H1 (cell line): ENCODE data around the gene SP7. TPM values are rescaled to one million over a fixed set of nuclear protein-coding genes. Genes with fewer than 3 reads are reported as not detected.

ENCODE experiments used
- CTCF ChIA-PET: fragments of 300-600 bp; sonication (Branson Sonifier 250); formaldehyde crosslinking; loops from one replicate; lab custom pipeline; 2021; ENCODE audit not compliant: partially characterized antibody; lab: Charles Lee
- POLR2A ChIA-PET: fragments of 300-600 bp; sonication (Branson Sonifier 250); formaldehyde crosslinking; loops from one replicate; lab custom pipeline; 2021; ENCODE audit warnings: inconsistent platforms; ENCODE audit not compliant: partially characterized antibody; lab: Charles Lee
- DNase-seq, 2 experiments: peaks; one replicate each; pipeline versions ENCODE4 v3.0.0 to v3.0.0-alpha.2; 2010 to 2022; ENCODE audit warnings: low spot score in 2 of 2, low read depth in 1 of 2, mixed read lengths in 1 of 2
- FAIRE-seq: peaks from 2 replicates; lab custom pipeline; 2011; peaks lifted over from hg19 to GRCh38; lab: Jason Lieb, UNC
- H2AFZ ChIP-seq: 2 replicates; pipeline ENCODE4 v1.8.1; 2012; ENCODE audit warnings: low read length, inconsistent platforms
- H2AK5ac ChIP-seq: 2 replicates; pipeline ENCODE4 v1.6.1; 2013; ENCODE audit warnings: low read depth, low read length
- H2BK120ac ChIP-seq: replicated peaks from 2 replicates; pipeline ENCODE3; 2013; ENCODE audit warnings: low read depth, low read length, inconsistent platforms
- H2BK12ac ChIP-seq: 2 replicates; pipeline ENCODE4 v1.6.1; 2013; ENCODE audit warnings: low read depth, low read length
- H2BK15ac ChIP-seq: 2 replicates; pipeline ENCODE4 v1.6.1; 2013; ENCODE audit warnings: low read length
- H2BK20ac ChIP-seq: 2 replicates; pipeline ENCODE4 v1.6.1; 2013; ENCODE audit warnings: low read length
- H2BK5ac ChIP-seq: 2 replicates; pipeline ENCODE4 v1.6.1; 2013; ENCODE audit warnings: low read depth, low read length
- H3K14ac ChIP-seq: 2 replicates; pipeline ENCODE4 v1.6.1; 2013; ENCODE audit warnings: inconsistent platforms; ENCODE audit not compliant: insufficient read length
- H3K18ac ChIP-seq: 2 replicates; pipeline ENCODE4 v1.6.1; 2013; ENCODE audit warnings: low read length; ENCODE audit errors: extremely low read depth
- H3K23ac ChIP-seq: 2 replicates; pipeline ENCODE4 v1.6.1; 2013; ENCODE audit warnings: inconsistent platforms; ENCODE audit not compliant: insufficient read length
- H3K23me2 ChIP-seq: 2 replicates; pipeline ENCODE4 v1.6.1; 2013; ENCODE audit warnings: low read depth, low read length
- H3K27ac ChIP-seq: 2 replicates; pipeline ENCODE4 v1.6.1; 2011; ENCODE audit warnings: low read depth, low read length, inconsistent platforms
- H3K27me3 ChIP-seq, 4 experiments: replicated peaks in 1 of 4; 1 replicate in 1 of 4; 2 replicates in 3 of 4; pipeline versions ENCODE4 v1.6.1 to v1.8.1; 2011 to 2013; ENCODE audit warnings: low read length in 3 of 4, mild to moderate bottlenecking in 3 of 4, inconsistent platforms in 2 of 4, mixed read lengths in 2 of 4, moderate library complexity in 1 of 4; ENCODE audit not compliant: control insufficient read depth in 3 of 4, insufficient read depth in 3 of 4; ENCODE audit errors: extremely low read depth in 1 of 4
- H3K36me3 ChIP-seq, 4 experiments: 2 replicates each; pipeline versions ENCODE4 v1.6.1 to v1.8.1; 2011 to 2013; ENCODE audit warnings: mild to moderate bottlenecking in 4 of 4, low read length in 3 of 4, moderate library complexity in 2 of 4, control low read depth in 1 of 4, inconsistent platforms in 1 of 4; ENCODE audit not compliant: insufficient read depth in 4 of 4, control insufficient read depth in 2 of 4
- H3K4ac ChIP-seq: replicated peaks from 2 replicates; pipeline ENCODE3; 2013; ENCODE audit warnings: low read length, low read depth, mixed read lengths, inconsistent platforms; ENCODE audit not compliant: insufficient read length
- H3K4me1 ChIP-seq, 4 experiments: replicated peaks in 1 of 4; 1 replicate in 1 of 4; 2 replicates in 3 of 4; pipeline versions ENCODE4 v1.6.1 to v1.8.1; 2011 to 2013; ENCODE audit warnings: low read length in 3 of 4, inconsistent platforms in 2 of 4, mixed read lengths in 1 of 4; ENCODE audit not compliant: insufficient read depth in 4 of 4, control insufficient read depth in 3 of 4
- H3K4me2 ChIP-seq, 2 experiments: 2 replicates each; pipeline versions ENCODE4 v1.6.1 to v1.8.1; 2011 to 2013; ENCODE audit warnings: low read depth in 2 of 2, low read length in 2 of 2, control low read depth in 1 of 2, inconsistent platforms in 1 of 2, mild to moderate bottlenecking in 1 of 2; ENCODE audit not compliant: insufficient read depth in 1 of 2
- H3K4me3 ChIP-seq, 4 experiments: fragments of 200-600, 300-600 bp in 1 of 4; sonication (generic), shearing (Covaris generic), sonication (Bioruptor Twin) in 1 of 4; 2 replicates each; pipeline versions ENCODE4 v1.5.1 to v1.8.1; 2011 to 2016; ENCODE audit warnings: low read length in 4 of 4, low read depth in 3 of 4, control low read depth in 2 of 4, inconsistent platforms in 2 of 4, mild to moderate bottlenecking in 2 of 4, mixed read lengths in 1 of 4, moderate library complexity in 1 of 4; ENCODE audit not compliant: insufficient read depth in 2 of 4; ENCODE audit errors: extremely low read depth in 1 of 4
- H3K56ac ChIP-seq: replicated peaks from 2 replicates; pipeline ENCODE3; 2013; ENCODE audit warnings: low read depth, mild to moderate bottlenecking, mixed read lengths, low read length, inconsistent platforms; ENCODE audit not compliant: insufficient read length
- H3K79me1 ChIP-seq: 2 replicates; pipeline ENCODE4 v1.6.1; 2013; ENCODE audit warnings: low read depth, low read length, control low read depth
- H3K79me2 ChIP-seq, 2 experiments: 2 replicates each; pipeline versions ENCODE4 v1.6.1 to v1.8.1; 2012 to 2013; ENCODE audit warnings: low read length in 2 of 2, mild to moderate bottlenecking in 2 of 2, inconsistent platforms in 1 of 2; ENCODE audit not compliant: insufficient read depth in 2 of 2, control insufficient read depth in 1 of 2
- H3K9ac ChIP-seq, 4 experiments: replicated peaks in 1 of 4; 1 replicate in 1 of 4; 2 replicates in 3 of 4; pipeline versions ENCODE4 v1.6.1 to v1.8.1; 2011 to 2013; ENCODE audit warnings: low read depth in 3 of 4, low read length in 3 of 4, control low read depth in 2 of 4, mild to moderate bottlenecking in 2 of 4, moderate library complexity in 2 of 4, inconsistent platforms in 1 of 4; ENCODE audit errors: extremely low read depth in 1 of 4
- H3K9me3 ChIP-seq, 2 experiments: 2 replicates each; pipeline versions ENCODE4 v1.6.1 to v1.8.1; 2012 to 2013; ENCODE audit warnings: mild to moderate bottlenecking in 2 of 2, moderate library complexity in 2 of 2, control low read depth in 1 of 2, inconsistent platforms in 1 of 2, low read depth in 1 of 2, low read length in 1 of 2, mixed read lengths in 1 of 2; ENCODE audit not compliant: insufficient read depth in 2 of 2
- H4K20me1 ChIP-seq, 2 experiments: replicated peaks in 1 of 2; 2 replicates each; pipeline versions ENCODE3 to v1.8.1; 2011 to 2013; ENCODE audit warnings: inconsistent platforms in 2 of 2, low read length in 2 of 2, mild to moderate bottlenecking in 1 of 2; ENCODE audit not compliant: insufficient read depth in 2 of 2, control insufficient read depth in 1 of 2
- H4K5ac ChIP-seq: 2 replicates; pipeline ENCODE4 v1.6.1; 2013; ENCODE audit warnings: low read length, low read depth, mixed read lengths, inconsistent platforms; ENCODE audit not compliant: insufficient read length
- H4K8ac ChIP-seq: 2 replicates; pipeline ENCODE4 v1.8.0; 2013; ENCODE audit warnings: mild to moderate bottlenecking, moderate library complexity, low read length, inconsistent platforms; ENCODE audit not compliant: insufficient read depth; ENCODE audit errors: extremely low read depth
- H4K91ac ChIP-seq: replicated peaks from 2 replicates; pipeline ENCODE3; 2013; ENCODE audit warnings: low read length, mixed read lengths, inconsistent platforms; ENCODE audit not compliant: insufficient read length
- BACH1 ChIP-seq: IDR thresholded peaks from 2 replicates; pipeline ENCODE4 v1.6.1; 2012; ENCODE audit warnings: low read length, improper control_type of control experiment
- CBX8 ChIP-seq: fragments of 300-800, 300-1000 bp; sonication (generic); IDR thresholded peaks from 2 replicates; pipeline ENCODE4 v1.7.1; 2016; ENCODE audit warnings: low read depth, low read length, borderline replicate concordance
- CHD2 ChIP-seq: IDR thresholded peaks from 2 replicates; pipeline ENCODE4 v1.6.1; 2012; ENCODE audit warnings: low read length, improper control_type of control experiment
- JUN ChIP-seq: IDR thresholded peaks from 2 replicates; pipeline ENCODE4 v1.6.1; 2011; ENCODE audit warnings: low read depth, mild to moderate bottlenecking, improper control_type of control experiment, low read length
- KDM1A ChIP-seq: fragments of 200-600, 300-600 bp; sonication (generic); IDR thresholded peaks from 2 replicates; pipeline ENCODE4 v1.7.1; 2016; ENCODE audit warnings: mild to moderate bottlenecking, low read length, borderline replicate concordance
- KDM5A ChIP-seq: fragments of 200-600 bp; IDR thresholded peaks from 2 replicates; pipeline ENCODE4 v1.7.1; 2012; ENCODE audit warnings: mild to moderate bottlenecking, low read length, inconsistent platforms, mixed read lengths
- RAD21 ChIP-seq, 2 experiments: IDR thresholded peaks in 1 of 2; conservative IDR thresholded peaks in 1 of 2; 2 replicates each; pipeline ENCODE4 v1.6.1; 2011; ENCODE audit warnings: low read depth in 2 of 2, low read length in 2 of 2, improper control_type of control experiment in 1 of 2, inconsistent platforms in 1 of 2, mild to moderate bottlenecking in 1 of 2, moderate library complexity in 1 of 2
- SIN3A ChIP-seq, 2 experiments: IDR thresholded peaks in 1 of 2; conservative IDR thresholded peaks in 1 of 2; 2 replicates each; pipeline ENCODE4 v1.6.1; 2011 to 2012; ENCODE audit warnings: low read length in 2 of 2, improper control_type of control experiment in 1 of 2, low read depth in 1 of 2, mild to moderate bottlenecking in 1 of 2
- USF2 ChIP-seq: IDR thresholded peaks from 2 replicates; pipeline ENCODE4 v1.6.1; 2011; ENCODE audit warnings: low read length, improper control_type of control experiment
- WGBS, 2 experiments: shearing (Covaris generic) in 1 of 2; methylation state at CpG; one replicate each; pipeline versions ENCODE4 v1.1.6 to v1.1.7; 2013 to 2015; ENCODE audit warnings: low lambda C conversion rate in 2 of 2, mixed read lengths in 2 of 2, inconsistent platforms in 1 of 2, low coverage in 1 of 2, missing lambda C conversion rate in 1 of 2; ENCODE audit not compliant: insufficient replicate concordance in 2 of 2, insufficient coverage in 1 of 2, insufficient read length in 1 of 2; ENCODE audit errors: extremely low coverage in 1 of 2, missing lambda C conversion rate in 1 of 2; 5-methylcytosine and 5-hydroxymethylcytosine counted together
- polyA plus RNA-seq, 7 experiments: library from polyadenylated mRNA; depleted of rRNA in 3 of 7; stranded (reverse) in 5 of 7; unstranded in 2 of 7; fragments of >200 nt in 5 of 7; fragments of 200-250 nt in 2 of 7; gene quantifications; 1 replicate in 5 of 7; 2 replicates in 1 of 7; 4 replicates in 1 of 7; pipeline versions ENCODE4 v1.2.1 to v1.2.3, GENCODE V29; 2011 to 2013; ENCODE audit warnings: missing spikeins in 2 of 7, mixed read lengths in 2 of 7
- total RNA-seq: library from RNA; stranded (reverse); fragmentation: NEBNext Ultra II Directional; extraction: Animal tissue kit (Norgen Biotek cat#: 25700); gene quantifications from 2 replicates; pipeline ENCODE4 v1.2.1, GENCODE V29; 2021
- TF ChIP-seq, protein P1 (sequence below): IDR thresholded peaks from 2 replicates; pipeline ENCODE4 v1.6.1; 2012; ENCODE audit warnings: low read length, inconsistent platforms

SP7 gene
- total and polyA plus RNA-seq, 2 of the 8 experiments (the other 6 are each of a cell fraction or from before 2014, with no cell fraction given) = 0.12 to 0.13 TPM

DNA sequence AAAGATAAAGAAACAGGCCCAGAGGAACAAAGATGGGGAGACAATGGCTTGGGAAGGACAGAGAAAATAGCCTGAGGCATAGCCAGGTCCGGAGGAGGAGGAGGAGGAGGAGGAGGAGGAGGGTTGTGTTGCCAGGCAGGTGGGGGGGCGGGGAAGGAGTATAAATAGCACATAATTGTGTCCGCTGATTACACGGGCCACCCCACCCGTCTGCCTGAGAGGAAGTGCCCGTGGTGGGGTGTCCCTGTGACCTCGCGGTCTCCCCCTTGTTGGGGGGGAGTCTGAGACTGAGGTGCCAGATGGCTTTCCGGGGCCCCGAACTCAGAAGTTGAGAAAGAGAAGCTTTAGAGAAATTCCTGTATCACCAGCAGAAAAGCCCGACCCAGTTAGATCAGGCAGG is 1.9 kb upstream of the SP7 start:
- Histone ChIP-seq H4K20me1 (no peaks in the 10 kb centered on the region), H3K23ac (no peak overlapping the region), H2AFZ (no peak overlapping the region), H3K23me2 (0 out of 2 replicates have a peak, but pooled peaks cover 4% of the 10 kb centered on the region), H2AK5ac (no peak overlapping the region), H3K79me1 (no peaks in the 10 kb centered on the region), H2BK12ac (no peak overlapping the region), H3K4me1 (peaks cover 0 to 22% (median 1%) of the 10 kb centered on the region in 4 experiments; a peak in 4 of 7 replicates), H3K4me2 (0 out of 4 replicates have a peak overlapping the region, but pooled peaks of 1 of the 2 experiments have one; percentile 11), H4K8ac (no peak overlapping the region; the same call in 1 of the 2 replicates), H3K56ac (no peak overlapping the region), H2BK5ac (no peak overlapping the region), H2BK15ac (no peak overlapping the region), H3K27me3 (peaks cover 0 to 12% (median 5%) of the 10 kb centered on the region in 4 experiments; a peak in 3 of 7 replicates), H4K5ac (no peak overlapping the region), H3K18ac (no peak overlapping the region), H2BK120ac (no peak overlapping the region), H4K91ac (peak overlapping the region; percentile 3), H3K36me3 (no peaks in the 10 kb centered on the region), H3K9me3 (no peaks in the 10 kb centered on the region), H3K27ac (no peak overlapping the region), H3K4ac (no peak overlapping the region), H3K79me2 (no peaks in the 10 kb centered on the region), H3K4me3 (no peak overlapping the region), H3K9ac (no peak overlapping the region), H2BK20ac (no peak overlapping the region), H3K14ac (no peak overlapping the region)
- no peak for DNase-seq
- FAIRE-seq = no peak
- POLR2A ChIA-PET = interaction anchor here (1.0 kb wide), 1 partner anchor 76 kb away, joined by 3 read pairs; no protein-coding TSS in a partner anchor
- WGBS, 2 experiments = 63% methylated on average over 11 of the region's 11 CpGs; no CpG with 5 or more reads in 1 of the 2 experiments
- CTCF ChIA-PET = interaction anchor here (1.2 to 21.2 kb wide), 3 partner anchors 11 to 14 kb away, joined by 6 to 381 read pairs (median 7); no protein-coding TSS in a partner anchor
- TF ChIP-seq KDM1A = no peak
- TF ChIP-seq BACH1 = no peak
- TF ChIP-seq, protein P1, sequence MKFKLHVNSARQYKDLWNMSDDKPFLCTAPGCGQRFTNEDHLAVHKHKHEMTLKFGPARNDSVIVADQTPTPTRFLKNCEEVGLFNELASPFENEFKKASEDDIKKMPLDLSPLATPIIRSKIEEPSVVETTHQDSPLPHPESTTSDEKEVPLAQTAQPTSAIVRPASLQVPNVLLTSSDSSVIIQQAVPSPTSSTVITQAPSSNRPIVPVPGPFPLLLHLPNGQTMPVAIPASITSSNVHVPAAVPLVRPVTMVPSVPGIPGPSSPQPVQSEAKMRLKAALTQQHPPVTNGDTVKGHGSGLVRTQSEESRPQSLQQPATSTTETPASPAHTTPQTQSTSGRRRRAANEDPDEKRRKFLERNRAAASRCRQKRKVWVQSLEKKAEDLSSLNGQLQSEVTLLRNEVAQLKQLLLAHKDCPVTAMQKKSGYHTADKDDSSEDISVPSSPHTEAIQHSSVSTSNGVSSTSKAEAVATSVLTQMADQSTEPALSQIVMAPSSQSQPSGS = no peak
- TF ChIP-seq CBX8 = no peak
- no peak for TF ChIP-seq SIN3A (conservative IDR thresholded peaks at IDR 0.05 in 1 of 2, IDR thresholded peaks at IDR 0.05 in 1 of 2; ENCODE audit: low read depth in 1 of 2, low read length in 2 of 2)
- TF ChIP-seq RAD21 (IDR thresholded peaks at IDR 0.05 in 1 of 2, conservative IDR thresholded peaks at IDR 0.05 in 1 of 2; ENCODE audit: low read depth in 2 of 2, low read length in 2 of 2) = no peak
- TF ChIP-seq USF2 = no peak
- no peak for TF ChIP-seq CHD2
- TF ChIP-seq JUN = no peak
- TF ChIP-seq KDM5A = no peak
